ENCODE measurements around the gene NINJ2. TPM values are rescaled to one million over a fixed set of nuclear protein-coding genes. Genes with fewer than 3 reads are reported as not detected.

Gene NINJ2
- total and polyA plus RNA-seq, 10 of the 15 experiments (the other 5 are each of a cell fraction or from before 2014, with no cell fraction given) = 8.9 to 51.6 (median 21.3) TPM

DNA sequence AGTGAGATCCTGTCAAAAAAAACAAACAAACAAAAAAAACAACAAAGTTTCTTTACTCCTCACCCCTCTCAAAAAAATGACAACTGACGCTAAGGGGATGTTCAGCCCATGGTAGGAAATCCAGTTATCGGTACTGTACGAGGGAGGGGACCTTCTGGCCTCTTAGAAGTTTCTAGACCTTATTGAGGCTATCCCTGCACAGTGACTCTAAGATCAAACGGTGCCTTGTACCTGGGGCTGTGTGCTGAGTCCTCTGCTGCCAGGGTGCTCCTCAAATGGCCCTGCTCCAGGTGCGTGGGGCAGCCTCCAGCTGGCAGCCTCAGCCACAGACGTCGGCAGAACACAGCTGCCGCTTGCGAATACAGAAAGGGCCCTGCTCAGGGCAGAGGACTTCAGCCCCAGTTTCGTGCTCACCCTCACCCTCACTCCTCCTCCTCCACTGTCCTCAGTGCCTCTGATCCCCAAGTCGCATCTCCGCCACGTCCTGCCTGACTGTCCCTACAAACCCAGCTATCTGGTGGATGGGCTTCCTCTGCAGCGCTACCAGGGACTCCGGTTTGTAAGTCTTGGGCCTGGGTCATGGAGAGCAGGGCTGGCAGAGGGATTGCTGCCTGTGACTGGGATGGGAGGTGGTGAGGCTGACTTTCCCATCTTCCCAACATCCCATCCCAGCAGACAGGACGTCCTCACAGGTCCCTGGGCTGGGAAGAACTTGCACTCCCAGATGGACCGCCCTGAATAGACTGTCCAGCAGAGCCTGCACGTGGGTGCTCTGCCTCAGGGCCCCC, 112.6 kb downstream of the NINJ2 start:
- peaks cover 0 to 3% of the 10 kb centered on the region in 2 experiments; a peak in 1 of 4 replicates for H3K27me3 ChIP-seq (replicated peaks in 1 of 2; ENCODE audit: control insufficient read depth in 2 of 2, insufficient read depth in 2 of 2, low read length in 1 of 2)
- in situ Hi-C loops (cut with MboI) (loop anchor here (5.0 kb wide), 1 partner anchor 93 kb away; the partner anchor contains the start of gene B4GALNT3), intact Hi-C loops (cut with micrococcal nuclease; ENCODE audit: unreplicated experiment) (no loop called here)
- no peaks in the 10 kb centered on the region for H3K79me2 ChIP-seq (ENCODE audit: control insufficient read depth, insufficient read depth, low read length)
- RAD21 ChIA-PET (ENCODE audit: unreplicated experiment) = interaction anchor here (1.6 kb wide), 1 partner anchor 13 kb away, joined by 3 read pairs; no protein-coding TSS in a partner anchor
- no peak overlapping the region for H3K9ac ChIP-seq (ENCODE audit: control insufficient read depth, insufficient read depth, low read length)
- CTCF ChIA-PET = interaction anchor here (0.6 to 1.1 kb wide), 5 partner anchors 12 to 108 kb away, joined by 3 to 4 read pairs (median 4); no protein-coding TSS in a partner anchor
- no peaks in the 10 kb centered on the region for H3K4me1 ChIP-seq (ENCODE audit: control insufficient read depth, insufficient read depth, low read length)
- no peak overlapping the region for H2AFZ ChIP-seq (ENCODE audit: control insufficient read depth, low read depth, low read length)
- ATAC-seq (no peak), FAIRE-seq (no peak), DNase-seq (ENCODE audit: low read depth, low spot score) (no peak)
- no peaks in the 10 kb centered on the region for H4K20me1 ChIP-seq (ENCODE audit: control insufficient read depth, insufficient read depth)
- H3K4me2 ChIP-seq (ENCODE audit: control insufficient read depth, insufficient read depth) = no peak overlapping the region
- POLR2A ChIA-PET = no interaction called here
- SMC1A ChIA-PET (ENCODE audit: uncharacterized antibody, unreplicated experiment) = no interaction called here
- 50% methylated on average over 18 of the region's 18 CpGs for WGBS (ENCODE audit: insufficient coverage, insufficient replicate concordance, low lambda C conversion rate, missing lambda C conversion rate)
- H3K36me3 ChIP-seq (ENCODE audit: control insufficient read depth in 2 of 2, insufficient read depth in 2 of 2, low read length in 1 of 2) = no peaks in the 10 kb centered on the region
- no peaks in the 10 kb centered on the region for H3K9me3 ChIP-seq (replicated peaks; ENCODE audit: control insufficient read depth, insufficient read depth, low read length)
- H3K27ac ChIP-seq (ENCODE audit: control insufficient read depth, insufficient read depth) = no peak overlapping the region
- BruUV-seq (replicated peaks) = no TSS peak
- no peak overlapping the region for H3K4me3 ChIP-seq
- TF ChIP-seq, protein P1, sequence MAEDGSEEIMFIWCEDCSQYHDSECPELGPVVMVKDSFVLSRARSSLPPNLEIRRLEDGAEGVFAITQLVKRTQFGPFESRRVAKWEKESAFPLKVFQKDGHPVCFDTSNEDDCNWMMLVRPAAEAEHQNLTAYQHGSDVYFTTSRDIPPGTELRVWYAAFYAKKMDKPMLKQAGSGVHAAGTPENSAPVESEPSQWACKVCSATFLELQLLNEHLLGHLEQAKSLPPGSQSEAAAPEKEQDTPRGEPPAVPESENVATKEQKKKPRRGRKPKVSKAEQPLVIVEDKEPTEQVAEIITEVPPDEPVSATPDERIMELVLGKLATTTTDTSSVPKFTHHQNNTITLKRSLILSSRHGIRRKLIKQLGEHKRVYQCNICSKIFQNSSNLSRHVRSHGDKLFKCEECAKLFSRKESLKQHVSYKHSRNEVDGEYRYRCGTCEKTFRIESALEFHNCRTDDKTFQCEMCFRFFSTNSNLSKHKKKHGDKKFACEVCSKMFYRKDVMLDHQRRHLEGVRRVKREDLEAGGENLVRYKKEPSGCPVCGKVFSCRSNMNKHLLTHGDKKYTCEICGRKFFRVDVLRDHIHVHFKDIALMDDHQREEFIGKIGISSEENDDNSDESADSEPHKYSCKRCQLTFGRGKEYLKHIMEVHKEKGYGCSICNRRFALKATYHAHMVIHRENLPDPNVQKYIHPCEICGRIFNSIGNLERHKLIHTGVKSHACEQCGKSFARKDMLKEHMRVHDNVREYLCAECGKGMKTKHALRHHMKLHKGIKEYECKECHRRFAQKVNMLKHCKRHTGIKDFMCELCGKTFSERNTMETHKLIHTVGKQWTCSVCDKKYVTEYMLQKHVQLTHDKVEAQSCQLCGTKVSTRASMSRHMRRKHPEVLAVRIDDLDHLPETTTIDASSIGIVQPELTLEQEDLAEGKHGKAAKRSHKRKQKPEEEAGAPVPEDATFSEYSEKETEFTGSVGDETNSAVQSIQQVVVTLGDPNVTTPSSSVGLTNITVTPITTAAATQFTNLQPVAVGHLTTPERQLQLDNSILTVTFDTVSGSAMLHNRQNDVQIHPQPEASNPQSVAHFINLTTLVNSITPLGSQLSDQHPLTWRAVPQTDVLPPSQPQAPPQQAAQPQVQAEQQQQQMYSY (CRISPR knock-in tag; IDR thresholded peaks at IDR 0.05) = no peak
- TF ChIP-seq, protein P2, sequence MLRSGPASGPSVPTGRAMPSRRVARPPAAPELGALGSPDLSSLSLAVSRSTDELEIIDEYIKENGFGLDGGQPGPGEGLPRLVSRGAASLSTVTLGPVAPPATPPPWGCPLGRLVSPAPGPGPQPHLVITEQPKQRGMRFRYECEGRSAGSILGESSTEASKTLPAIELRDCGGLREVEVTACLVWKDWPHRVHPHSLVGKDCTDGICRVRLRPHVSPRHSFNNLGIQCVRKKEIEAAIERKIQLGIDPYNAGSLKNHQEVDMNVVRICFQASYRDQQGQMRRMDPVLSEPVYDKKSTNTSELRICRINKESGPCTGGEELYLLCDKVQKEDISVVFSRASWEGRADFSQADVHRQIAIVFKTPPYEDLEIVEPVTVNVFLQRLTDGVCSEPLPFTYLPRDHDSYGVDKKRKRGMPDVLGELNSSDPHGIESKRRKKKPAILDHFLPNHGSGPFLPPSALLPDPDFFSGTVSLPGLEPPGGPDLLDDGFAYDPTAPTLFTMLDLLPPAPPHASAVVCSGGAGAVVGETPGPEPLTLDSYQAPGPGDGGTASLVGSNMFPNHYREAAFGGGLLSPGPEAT (IDR thresholded peaks at IDR 0.05; ENCODE audit: low read depth) = no peak
- TF ChIP-seq NR2C1 (IDR thresholded peaks at IDR 0.05) = no peak
- TF ChIP-seq, protein P3, sequence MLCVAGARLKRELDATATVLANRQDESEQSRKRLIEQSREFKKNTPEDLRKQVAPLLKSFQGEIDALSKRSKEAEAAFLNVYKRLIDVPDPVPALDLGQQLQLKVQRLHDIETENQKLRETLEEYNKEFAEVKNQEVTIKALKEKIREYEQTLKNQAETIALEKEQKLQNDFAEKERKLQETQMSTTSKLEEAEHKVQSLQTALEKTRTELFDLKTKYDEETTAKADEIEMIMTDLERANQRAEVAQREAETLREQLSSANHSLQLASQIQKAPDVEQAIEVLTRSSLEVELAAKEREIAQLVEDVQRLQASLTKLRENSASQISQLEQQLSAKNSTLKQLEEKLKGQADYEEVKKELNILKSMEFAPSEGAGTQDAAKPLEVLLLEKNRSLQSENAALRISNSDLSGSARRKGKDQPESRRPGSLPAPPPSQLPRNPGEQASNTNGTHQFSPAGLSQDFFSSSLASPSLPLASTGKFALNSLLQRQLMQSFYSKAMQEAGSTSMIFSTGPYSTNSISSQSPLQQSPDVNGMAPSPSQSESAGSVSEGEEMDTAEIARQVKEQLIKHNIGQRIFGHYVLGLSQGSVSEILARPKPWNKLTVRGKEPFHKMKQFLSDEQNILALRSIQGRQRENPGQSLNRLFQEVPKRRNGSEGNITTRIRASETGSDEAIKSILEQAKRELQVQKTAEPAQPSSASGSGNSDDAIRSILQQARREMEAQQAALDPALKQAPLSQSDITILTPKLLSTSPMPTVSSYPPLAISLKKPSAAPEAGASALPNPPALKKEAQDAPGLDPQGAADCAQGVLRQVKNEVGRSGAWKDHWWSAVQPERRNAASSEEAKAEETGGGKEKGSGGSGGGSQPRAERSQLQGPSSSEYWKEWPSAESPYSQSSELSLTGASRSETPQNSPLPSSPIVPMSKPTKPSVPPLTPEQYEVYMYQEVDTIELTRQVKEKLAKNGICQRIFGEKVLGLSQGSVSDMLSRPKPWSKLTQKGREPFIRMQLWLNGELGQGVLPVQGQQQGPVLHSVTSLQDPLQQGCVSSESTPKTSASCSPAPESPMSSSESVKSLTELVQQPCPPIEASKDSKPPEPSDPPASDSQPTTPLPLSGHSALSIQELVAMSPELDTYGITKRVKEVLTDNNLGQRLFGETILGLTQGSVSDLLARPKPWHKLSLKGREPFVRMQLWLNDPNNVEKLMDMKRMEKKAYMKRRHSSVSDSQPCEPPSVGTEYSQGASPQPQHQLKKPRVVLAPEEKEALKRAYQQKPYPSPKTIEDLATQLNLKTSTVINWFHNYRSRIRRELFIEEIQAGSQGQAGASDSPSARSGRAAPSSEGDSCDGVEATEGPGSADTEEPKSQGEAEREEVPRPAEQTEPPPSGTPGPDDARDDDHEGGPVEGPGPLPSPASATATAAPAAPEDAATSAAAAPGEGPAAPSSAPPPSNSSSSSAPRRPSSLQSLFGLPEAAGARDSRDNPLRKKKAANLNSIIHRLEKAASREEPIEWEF (IDR thresholded peaks at IDR 0.05; ENCODE audit: insufficient replicate concordance, low read depth, low read length) = no peak
- no peak for TF ChIP-seq SIN3A (IDR thresholded peaks at IDR 0.05; ENCODE audit: low read depth, low read length)
- no peak for TF ChIP-seq SPI1 (IDR thresholded peaks at IDR 0.05; ENCODE audit: borderline replicate concordance, insufficient read depth, low read depth, low read length)
- TF ChIP-seq, protein P4, sequence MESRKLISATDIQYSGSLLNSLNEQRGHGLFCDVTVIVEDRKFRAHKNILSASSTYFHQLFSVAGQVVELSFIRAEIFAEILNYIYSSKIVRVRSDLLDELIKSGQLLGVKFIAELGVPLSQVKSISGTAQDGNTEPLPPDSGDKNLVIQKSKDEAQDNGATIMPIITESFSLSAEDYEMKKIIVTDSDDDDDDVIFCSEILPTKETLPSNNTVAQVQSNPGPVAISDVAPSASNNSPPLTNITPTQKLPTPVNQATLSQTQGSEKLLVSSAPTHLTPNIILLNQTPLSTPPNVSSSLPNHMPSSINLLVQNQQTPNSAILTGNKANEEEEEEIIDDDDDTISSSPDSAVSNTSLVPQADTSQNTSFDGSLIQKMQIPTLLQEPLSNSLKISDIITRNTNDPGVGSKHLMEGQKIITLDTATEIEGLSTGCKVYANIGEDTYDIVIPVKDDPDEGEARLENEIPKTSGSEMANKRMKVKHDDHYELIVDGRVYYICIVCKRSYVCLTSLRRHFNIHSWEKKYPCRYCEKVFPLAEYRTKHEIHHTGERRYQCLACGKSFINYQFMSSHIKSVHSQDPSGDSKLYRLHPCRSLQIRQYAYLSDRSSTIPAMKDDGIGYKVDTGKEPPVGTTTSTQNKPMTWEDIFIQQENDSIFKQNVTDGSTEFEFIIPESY (IDR thresholded peaks at IDR 0.05) = no peak
- no peak for TF ChIP-seq NFXL1 (IDR thresholded peaks at IDR 0.05; ENCODE audit: borderline replicate concordance)
- TF ChIP-seq RBBP5 (conservative IDR thresholded peaks at IDR 0.05) = no peak
- TF ChIP-seq TCF7 (IDR thresholded peaks at IDR 0.05; ENCODE audit: borderline replicate concordance) = no peak

All from GM12878 (cell line).